GM19395 (cell line): ENCODE measurements around the gene ACSL6.

ENCODE experiments used
- ATAC-seq: cut with Tn5 transposase; IDR thresholded peaks from one replicate; pipeline ENCODE4 v1.9.1; 2021; ENCODE audit warnings: mild to moderate bottlenecking, moderate library complexity; ENCODE audit not compliant: unreplicated experiment

ACSL6 gene

DNA sequence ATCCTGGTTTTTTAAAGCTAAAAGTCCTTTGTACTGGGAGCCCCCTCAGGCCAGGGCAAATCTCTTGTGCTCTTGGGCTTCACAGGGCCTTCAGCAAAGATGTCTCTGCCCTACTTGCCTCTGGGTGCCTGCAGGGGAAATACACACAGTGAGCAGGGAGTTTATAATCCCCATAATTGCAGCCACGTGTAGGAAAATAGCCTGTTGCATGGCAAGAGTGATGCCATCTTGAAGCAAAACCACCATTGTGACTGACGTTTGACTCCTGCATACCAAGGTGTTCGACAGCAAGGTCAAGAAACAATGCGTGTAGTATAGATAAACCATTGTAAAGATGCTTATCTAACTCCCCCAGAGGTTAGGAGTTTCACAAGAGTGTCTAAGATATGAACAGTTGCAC is 37.6 kb upstream of the ACSL6 start:
- ATAC-seq: no peak

- no peak for ATAC-seq
Measured at GRCh38 chr5:132046880-132047299, 35.4 kb upstream of the ACSL6 start.

DNA sequence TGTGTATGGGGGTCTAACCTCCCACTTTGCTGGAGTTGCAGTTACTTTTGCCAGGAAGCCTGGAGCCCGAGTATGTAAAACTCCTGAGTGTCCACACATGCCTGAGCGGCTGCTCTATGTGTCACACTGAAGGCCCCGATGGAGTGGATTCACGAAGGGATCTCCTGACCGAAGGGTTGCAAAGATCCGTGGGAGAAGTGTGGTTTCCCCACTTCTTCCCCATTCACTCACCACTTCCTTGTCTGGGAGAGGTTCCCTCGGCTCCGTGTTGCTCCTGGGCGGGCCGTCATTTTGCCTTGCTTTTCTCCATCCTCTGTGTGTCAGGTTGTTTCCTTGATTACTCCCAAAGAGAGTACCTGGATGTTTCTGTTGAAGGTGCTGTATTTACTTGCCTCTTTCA is 32.7 kb upstream of the ACSL6 start:
- ATAC-seq: no peak

GRCh38 chr5:132037353-132037752 is 25.9 kb upstream of the ACSL6 start:
- ATAC-seq: no peak

- ATAC-seq: no peak
Measured at GRCh38 chr5:132033122-132033521, 21.7 kb upstream of the ACSL6 start.

- no peak for ATAC-seq
Measured at GRCh38 chr5:132032196-132032595, 20.7 kb upstream of the ACSL6 start.

DNA sequence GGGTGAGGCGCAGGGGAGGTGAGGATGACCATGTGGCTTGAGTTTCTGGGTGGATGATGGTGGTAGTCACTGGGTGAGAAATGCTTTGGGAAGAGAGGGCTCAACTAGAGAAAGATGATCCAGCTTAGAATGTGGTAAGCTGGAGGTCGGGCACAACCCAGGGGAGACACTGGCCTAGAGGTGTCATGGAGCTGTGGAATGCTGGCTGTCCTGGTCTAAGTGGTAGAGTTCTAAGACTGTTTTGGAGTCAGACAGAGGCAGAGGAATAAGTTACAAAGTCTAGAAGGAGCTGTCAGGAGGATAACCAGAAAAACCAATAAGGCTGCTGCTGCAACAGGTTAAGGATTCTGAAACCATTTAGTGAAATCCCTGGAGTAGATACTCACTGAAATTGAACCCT is 19.2 kb upstream of the ACSL6 start:
- ATAC-seq: no peak

GRCh38 chr5:132029609-132030330 is 18.3 kb upstream of the ACSL6 start:
- ATAC-seq: no peak

- ATAC-seq: no peak
Measured at GRCh38 chr5:132027027-132027426, 15.6 kb upstream of the ACSL6 start.

DNA sequence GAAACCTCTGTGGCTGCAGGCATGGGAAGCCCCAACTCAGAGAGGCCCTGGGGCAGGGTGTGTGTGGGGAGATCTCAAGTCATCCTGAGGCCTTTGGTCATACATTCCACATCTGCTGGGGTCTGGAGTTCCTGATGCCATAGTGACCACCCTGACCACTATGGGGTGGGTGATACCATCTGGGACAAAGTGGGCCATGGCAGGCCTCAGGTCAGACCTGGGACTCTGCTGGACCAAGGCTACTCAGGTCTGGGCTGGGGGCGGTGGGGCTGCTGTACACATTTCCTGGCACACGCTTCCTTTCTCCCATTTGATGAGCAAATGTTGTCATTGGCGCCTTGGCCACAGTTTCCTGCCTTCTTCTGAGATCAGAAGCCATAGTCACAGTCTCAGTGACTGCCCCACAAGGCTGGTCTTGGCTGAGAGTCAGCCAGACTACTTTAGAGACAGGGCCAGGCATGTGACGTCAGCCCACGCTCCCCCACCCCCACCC is 15.1 kb upstream of the ACSL6 start:
- ATAC-seq: no peak

DNA sequence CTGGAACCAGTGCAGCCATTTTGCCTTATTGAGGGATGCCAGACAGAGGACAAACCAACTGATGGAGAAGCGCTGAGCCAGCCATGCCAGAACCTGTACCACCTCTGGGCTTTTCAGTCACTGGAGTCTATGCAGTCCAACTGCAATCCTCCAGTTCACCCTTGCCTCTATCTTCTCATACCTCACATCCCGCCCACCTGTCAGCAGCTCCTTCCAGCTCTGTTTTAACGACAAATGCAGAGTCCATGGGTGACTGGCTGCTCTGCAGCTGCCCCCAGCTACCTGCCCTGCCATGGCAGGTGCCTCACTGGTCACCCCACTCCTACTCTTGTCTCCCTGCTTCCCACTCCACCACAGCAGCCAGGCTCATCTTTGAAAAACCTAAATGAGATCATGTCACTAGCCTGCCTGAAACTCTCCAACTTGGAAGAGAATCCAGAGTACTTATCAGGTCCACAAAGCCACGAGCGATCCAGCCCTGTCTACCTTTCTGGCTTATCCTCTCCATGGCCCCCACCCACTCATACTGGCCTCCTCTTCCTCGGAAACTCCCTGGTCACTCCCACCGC is 14.0 kb upstream of the ACSL6 start:
- ATAC-seq: no peak

DNA sequence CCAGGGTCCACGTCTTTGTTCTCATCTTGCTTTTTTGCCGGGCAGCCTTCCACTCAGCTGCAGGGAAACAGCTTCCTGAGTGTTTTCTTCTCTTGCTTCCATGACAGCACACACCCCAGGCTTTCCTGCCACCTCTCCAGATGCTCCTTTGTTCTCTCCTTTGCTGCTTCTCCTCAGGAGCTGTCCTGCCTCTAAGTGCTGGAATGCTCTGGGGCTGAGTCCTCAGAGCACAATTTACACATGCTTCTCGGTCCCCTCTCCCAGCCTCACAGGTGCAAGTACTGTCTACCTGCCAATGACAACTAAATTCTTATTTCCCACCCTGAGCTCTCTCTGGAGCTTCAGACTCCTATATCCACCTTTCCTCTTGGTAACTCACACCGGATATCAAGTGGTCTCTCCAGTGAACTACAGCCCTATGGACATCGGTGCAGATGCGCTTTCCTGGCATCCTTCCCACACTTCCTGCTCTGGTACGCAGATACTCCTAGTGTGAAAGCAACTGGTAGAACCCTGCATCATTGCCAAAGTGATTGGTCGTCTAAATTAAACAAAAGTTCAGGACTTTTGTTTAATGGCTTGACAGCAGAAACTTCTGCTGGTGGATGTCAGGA is 13.4 kb upstream of the ACSL6 start:
- no peak for ATAC-seq

- no peak for ATAC-seq
Measured at GRCh38 chr5:132024117-132024435, 12.6 kb upstream of the ACSL6 start.

DNA sequence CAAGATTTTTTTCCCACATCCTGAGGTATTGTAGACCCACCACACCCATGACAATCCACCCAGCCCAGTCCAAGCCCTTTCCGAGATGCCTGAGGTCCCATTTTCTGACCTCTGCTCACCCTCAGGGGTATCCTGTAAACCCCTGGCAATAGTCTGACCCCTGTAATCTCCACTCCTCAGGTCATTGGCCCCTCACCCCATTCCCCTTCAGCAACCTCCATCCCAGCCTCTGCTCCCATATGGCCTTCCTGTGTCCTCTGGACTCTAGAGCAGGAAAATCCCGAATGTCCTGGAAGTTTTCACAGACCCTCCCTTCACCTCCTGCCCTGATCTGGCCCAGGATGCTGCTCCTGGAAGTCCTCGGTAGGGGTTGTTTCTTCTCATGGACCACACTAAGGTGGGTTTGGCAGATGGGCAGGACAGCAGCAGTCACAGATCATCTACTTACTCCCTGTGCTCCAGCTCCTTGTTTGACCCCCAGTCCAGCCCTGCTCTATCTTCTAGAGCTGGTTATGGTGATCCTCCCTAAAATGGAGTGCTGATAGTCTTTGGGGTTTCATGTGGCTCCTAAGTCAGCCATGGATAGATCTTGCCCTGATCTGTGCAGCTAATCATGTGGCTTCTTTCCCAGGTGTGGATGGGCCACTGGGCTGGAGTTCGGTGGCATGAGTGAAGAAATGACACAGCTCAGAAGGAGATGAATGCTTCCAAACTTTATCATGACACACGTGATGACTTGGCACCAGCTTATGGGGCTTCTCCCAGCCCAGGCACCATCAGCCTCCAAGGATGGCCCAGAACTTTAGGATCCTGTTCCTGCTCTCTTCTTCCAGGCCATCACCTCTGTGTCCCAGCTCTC is 12.0 kb upstream of the ACSL6 start:
- ATAC-seq: no peak

DNA sequence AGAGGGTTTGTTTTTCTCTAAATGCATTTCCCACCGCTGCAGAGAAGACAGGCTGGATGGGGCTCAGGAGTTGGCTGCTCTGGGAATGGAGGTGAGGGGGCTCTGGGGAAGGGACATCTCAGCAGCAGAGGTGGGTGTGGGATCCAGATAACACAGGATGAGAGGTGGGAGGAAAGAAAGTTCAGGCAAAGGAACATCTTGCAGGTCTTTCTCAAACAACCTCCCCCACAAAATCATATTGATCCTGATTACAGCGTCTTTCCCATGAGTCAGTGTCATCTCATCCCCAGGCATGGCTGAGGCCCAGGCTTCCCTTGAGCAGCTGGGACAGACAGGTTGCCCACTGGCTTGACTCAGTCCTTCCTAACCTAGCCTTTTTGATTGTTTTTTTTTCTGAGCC is 11.3 kb upstream of the ACSL6 start:
- ATAC-seq: no peak

GRCh38 chr5:132021654-132022053 is 10.2 kb upstream of the ACSL6 start:
- ATAC-seq: no peak

DNA sequence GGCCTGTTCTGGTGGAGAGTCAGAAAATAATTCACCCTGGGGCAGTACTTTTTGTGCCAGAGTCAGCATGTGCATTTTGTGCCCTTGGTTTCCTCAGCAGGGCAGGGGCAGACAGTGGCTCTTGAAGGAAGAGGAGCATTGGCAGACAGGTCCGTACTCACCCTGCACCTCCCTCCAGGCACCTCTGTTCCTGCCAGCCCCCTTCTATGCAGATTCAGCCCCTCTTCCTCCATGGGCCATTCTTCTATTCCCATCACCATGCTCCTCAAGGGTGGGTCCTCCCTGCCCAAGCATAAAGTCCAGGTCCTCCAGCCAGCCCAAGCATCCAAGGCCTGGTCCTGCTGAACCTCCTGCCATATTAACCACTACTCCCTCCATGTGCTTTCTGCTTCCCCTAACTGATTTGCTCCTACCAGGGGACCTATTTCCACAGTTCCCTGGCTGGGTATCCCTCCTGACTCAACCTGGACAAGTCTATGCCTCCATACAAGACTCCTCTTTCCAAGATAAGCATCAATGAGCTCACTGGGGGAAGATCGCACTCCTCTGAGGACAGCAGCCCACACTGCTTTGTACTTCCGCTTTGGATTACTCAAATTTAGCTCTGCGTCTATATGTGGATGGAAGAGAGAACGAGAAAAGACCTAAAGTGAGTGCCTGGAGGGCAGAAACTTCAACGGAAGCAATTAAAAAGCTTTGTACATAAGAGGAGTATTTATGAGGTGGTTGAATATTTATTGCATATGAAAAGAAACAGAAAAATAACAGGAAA is 9.3 kb upstream of the ACSL6 start:
- peak; percentile 24 for ATAC-seq

DNA sequence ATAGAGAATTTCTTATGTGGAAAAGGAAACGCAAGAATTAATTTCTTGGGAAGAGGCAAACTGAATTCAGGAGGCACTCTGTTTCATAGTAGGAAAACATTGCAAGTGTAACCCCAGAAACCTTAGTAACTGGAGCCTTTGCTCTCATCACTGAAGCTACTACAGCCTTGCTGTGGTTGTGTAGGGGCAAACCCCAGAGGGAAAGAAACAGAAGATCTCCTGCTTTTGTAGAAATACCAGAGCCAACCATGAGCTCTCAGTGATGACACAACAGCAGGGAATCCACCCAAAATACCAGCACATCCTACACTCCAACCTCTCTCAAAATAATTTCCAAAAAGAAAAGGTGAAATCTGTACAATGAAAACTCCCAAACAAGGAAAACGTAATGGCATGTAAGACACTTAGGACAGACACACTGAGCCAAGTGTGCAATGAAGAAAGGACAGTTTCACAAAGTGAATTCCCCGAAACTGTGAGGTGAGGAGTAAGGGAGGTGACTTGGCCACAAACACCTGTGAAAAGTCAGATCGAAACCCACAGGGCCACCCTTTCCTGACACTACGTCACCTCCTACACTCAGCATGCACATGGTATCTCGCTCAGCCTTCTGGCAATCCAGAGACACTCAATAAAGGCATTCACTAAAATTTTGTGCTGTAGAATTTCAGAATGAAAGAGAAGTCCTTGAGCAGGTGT is 8.5 kb upstream of the ACSL6 start:
- ATAC-seq: peak; percentile 99

- ATAC-seq: peak; percentile 25
Measured at GRCh38 chr5:132019337-132019736, 7.9 kb upstream of the ACSL6 start.
